OCI-LY3 (cell line): ENCODE data around the gene PDZD7.

Source experiments
- EZH2phosphoT487 ChIP-seq: fragments of 200-600 bp; shearing (Covaris generic); IDR thresholded peaks from 2 replicates; pipeline ENCODE4 v1.6.1; 2018; ENCODE audit warnings: antibody characterized with exemption, mixed run types, low read depth
- TF ChIP-seq, protein P1 (sequence below): fragments of 200-600, 300-600 bp; sonication (generic); IDR thresholded peaks from 2 replicates; pipeline ENCODE4 v1.5.1; 2014; ENCODE audit warnings: antibody characterized with exemption, low read length, low read depth

DNA sequence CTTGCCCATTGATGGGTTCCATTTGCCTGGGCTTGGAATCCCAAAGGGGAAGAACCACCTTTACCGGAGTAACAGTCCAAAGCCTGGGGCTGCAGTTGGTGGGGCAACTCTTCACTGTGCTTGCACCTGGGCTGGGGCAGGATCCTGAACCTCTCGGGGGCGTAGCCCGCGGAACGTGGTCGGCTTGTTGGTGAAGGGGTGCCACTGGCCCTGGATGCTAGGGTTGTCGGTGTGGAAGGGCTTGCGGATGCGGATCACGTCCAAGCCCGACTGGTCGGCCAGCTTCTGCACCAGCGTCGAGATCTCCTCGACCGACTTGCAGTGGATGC is 44.3 kb downstream of the PDZD7 start:
- TF ChIP-seq, protein P1, sequence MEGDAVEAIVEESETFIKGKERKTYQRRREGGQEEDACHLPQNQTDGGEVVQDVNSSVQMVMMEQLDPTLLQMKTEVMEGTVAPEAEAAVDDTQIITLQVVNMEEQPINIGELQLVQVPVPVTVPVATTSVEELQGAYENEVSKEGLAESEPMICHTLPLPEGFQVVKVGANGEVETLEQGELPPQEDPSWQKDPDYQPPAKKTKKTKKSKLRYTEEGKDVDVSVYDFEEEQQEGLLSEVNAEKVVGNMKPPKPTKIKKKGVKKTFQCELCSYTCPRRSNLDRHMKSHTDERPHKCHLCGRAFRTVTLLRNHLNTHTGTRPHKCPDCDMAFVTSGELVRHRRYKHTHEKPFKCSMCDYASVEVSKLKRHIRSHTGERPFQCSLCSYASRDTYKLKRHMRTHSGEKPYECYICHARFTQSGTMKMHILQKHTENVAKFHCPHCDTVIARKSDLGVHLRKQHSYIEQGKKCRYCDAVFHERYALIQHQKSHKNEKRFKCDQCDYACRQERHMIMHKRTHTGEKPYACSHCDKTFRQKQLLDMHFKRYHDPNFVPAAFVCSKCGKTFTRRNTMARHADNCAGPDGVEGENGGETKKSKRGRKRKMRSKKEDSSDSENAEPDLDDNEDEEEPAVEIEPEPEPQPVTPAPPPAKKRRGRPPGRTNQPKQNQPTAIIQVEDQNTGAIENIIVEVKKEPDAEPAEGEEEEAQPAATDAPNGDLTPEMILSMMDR: no peak
- no peak for TF ChIP-seq EZH2phosphoT487
